Activated CD8-positive, alpha-beta memory T cell treated with anti-CD3 and anti-CD28 coated beads for 36 hours (primary cell): ENCODE results near the gene MAB21L4. TPM values are rescaled to one million over a fixed set of nuclear protein-coding genes. Genes with fewer than 3 reads are reported as not detected.
"Not testable (repeated sequence)": the region's sequence is repeated elsewhere in the genome, so short reads cannot be mapped to it uniquely, and the experiment has no call there.

Experiments used
- CTCF ChIA-PET: fragments of 350-600 bp; sonication (Branson Sonifier 250); formaldehyde crosslinking; loops from one replicate; lab custom pipeline; 2021; ENCODE audit warnings: antibody characterized with exemption; lab: Charles Lee
- POLR2A ChIA-PET: fragments of 350-600 bp; sonication (Branson Sonifier 250); formaldehyde crosslinking; loops from one replicate; lab custom pipeline; 2021; ENCODE audit warnings: antibody characterized with exemption; lab: Charles Lee
- total RNA-seq, 2 experiments: library from RNA; stranded (reverse); gene quantifications; one replicate each; pipeline ENCODE4 v1.2.3, GENCODE V29; 2021

Gene MAB21L4
- total RNA-seq, 2 experiments from 2014 or later: not detected

- ChIA-PET CTCF (no interaction called here), POLR2A (no interaction called here)
Observed at GRCh38 chr2:240850026-240850425, 45.9 kb downstream of the MAB21L4 start.

- CTCF ChIA-PET: no interaction called here
- POLR2A ChIA-PET: no interaction called here
Observed at GRCh38 chr2:240848900-240849680, 46.9 kb downstream of the MAB21L4 start.

GRCh38 chr2:240847817-240848216 lies 48.1 kb downstream of the MAB21L4 start:
- CTCF ChIA-PET: no interaction called here
- POLR2A ChIA-PET: no interaction called here

- POLR2A ChIA-PET: no interaction called here
- CTCF ChIA-PET: no interaction called here
Observed at GRCh38 chr2:240846873-240847595, 48.9 kb downstream of the MAB21L4 start.

GRCh38 chr2:240846309-240846708 lies 49.6 kb downstream of the MAB21L4 start:
- POLR2A ChIA-PET, CTCF ChIA-PET: not testable (repeated sequence)

- POLR2A ChIA-PET: no interaction called here
- CTCF ChIA-PET: interaction anchor here (0.9 to 1.6 kb wide), 3 partner anchors 11 to 326 kb away, joined by 3 to 7 read pairs (median 3); no protein-coding TSS in a partner anchor
Observed at GRCh38 chr2:240840435-240841060, 55.4 kb downstream of the MAB21L4 start.

GRCh38 chr2:240839152-240840143 lies 56.5 kb downstream of the MAB21L4 start:
- ChIA-PET POLR2A (no interaction called here), CTCF (interaction anchor here (1.6 kb wide), 2 partner anchors 12 to 14 kb away, joined by 3 to 7 read pairs; no protein-coding TSS in a partner anchor)

- ChIA-PET POLR2A (no interaction called here), CTCF (no interaction called here)
Observed at GRCh38 chr2:240837621-240838020, 58.3 kb downstream of the MAB21L4 start.

- ChIA-PET CTCF (no interaction called here), POLR2A (no interaction called here)
Observed at GRCh38 chr2:240836781-240837467, 59.0 kb downstream of the MAB21L4 start.

Other genes starting within 250 kb of the MAB21L4 start
- not detected for gene AQP12B, start 213.3 kb downstream of the MAB21L4 start, total RNA-seq
- not detected for gene AQP12A, start 204.3 kb downstream of the MAB21L4 start, total RNA-seq
- 1 to 10 TPM; 2.6 to 3.4 TPM for gene KIF1A, start 75.9 kb downstream of the MAB21L4 start, total RNA-seq
- gene AGXT, start 27.3 kb downstream of the MAB21L4 start, total RNA-seq: not detected
- not detected for gene CROCC2, start 10.2 kb upstream of the MAB21L4 start, total RNA-seq
- under 1 TPM; 0.53 to 0.63 TPM for gene SNED1, start 102.5 kb upstream of the MAB21L4 start, total RNA-seq
- 10 to 100 TPM; 41.3 to 41.4 TPM for gene MTERF4, start 206.1 kb upstream of the MAB21L4 start, total RNA-seq